Measurements from ENCODE around the gene CPN2.

Gene CPN2

GRCh38 chr3:194312186-194312742, 38.9 kb downstream of the CPN2 start:
- no peak for DNase-seq

DNA sequence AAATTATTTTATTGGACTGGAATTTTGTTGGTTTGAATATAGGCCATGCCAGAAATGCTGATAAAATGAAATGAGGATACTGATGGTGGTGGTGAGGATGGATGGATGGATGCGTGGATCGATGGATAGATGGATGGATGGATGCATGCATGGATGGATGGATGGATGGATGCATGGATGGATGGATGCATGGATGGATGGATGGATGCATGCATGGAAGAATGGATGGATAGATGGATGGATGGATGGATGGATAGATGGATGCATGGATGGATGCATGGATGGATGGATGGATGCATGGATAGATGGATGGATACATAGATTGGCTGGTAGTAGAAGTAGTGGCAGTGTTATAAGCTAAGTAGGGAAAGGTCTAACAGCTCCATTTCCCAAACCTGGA, 40.1 kb downstream of the CPN2 start:
- DNase-seq, result no peak

DNA sequence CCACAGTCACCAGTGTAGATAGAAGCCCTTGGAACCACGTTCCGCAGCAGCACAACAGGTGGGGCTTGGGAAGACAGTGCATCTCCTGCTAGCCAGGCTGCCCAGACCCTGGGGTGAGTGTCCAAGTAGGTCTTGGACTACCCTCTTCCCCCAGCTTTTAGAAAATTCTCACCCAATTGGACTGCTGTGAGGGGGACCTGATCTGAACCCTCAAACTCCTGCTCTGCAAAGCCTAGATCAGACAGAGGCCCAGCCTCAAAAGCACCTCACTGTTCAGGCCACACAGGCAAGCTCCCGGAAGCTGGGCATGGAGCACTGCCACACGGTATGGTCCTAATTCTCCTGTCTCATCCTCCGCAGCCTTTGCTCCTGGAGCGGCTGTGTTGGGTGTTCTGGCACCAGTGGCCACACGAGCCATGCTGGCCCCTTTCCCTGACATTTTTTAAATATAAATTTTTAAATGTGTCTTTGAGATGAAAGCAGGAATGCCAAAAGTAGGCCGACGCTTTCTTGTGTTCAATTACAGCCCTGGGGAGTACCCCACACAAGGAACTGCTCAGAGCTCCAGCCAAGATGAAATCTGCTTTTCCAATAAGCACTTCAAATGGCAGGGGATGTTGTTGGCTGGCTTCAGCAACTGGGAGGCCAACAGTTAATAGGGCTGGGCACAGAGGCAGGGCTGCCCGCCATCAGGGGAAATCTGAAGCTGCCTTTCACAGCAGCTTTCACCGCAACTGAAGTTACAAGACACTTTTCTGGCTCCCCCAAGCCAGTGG, 40.9 kb downstream of the CPN2 start:
- no peak for DNase-seq

DNA sequence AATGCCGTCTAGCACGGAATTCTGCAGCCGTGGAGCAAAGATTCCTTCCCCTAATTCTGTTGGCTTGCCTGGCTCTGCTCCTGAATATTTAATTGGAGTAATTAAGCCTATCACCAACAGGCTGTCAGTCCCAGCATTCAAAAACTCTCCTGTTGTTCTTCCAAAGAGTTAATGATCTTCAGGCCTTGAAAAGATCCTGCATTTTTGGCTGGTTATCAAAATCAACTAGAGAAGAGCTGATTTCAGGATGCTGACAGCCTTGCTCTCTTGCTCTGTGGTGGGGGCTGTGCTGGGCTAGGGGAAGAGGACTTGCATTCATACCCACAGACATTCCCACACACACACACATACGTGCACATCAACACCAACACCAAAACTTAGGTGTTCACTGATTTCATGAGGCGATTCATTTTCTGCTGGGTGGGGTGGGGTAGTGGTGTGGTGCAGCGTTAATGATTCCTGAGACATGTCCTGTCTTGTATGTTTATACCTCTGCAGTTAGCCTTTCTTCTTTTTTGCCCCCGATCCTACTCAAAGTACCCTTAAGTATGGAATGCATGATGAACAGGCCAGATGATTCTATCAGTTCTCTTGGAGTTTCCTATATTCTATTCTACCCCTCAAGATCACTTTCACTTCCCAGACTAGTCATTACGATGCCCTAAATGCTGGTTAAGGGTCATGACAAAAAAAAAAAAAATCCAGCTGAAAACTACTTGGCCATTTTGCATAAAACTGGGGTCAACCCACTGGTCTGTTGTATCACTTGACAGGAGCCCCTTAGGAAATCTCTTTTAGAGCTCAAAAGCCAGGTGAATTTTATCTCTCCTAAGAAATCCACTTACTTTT, 42.3 kb downstream of the CPN2 start:
- DNase-seq, result no peak

DNA sequence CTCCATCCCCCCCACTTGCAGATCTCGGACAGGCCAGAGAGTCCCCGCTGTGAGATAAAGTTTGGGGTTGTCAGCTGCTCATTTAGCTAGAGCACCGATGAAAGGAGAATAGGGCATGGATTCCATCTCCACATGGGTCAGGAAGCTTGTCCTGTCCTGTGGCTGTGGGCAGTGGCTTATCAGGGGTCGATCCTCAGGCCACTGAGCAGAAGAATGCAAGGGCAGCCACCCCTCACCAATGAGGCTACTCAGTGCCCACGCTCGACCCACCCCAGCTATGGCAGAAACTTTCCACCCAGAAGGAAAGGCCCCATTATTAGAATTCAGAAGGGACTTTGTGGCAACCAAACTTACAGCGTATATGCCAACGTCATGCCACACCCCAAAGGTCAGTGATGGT, 43.3 kb downstream of the CPN2 start:
- DNase-seq, result no peak

- no peak for DNase-seq
Measured at GRCh38 chr3:194306771-194307640, 44.1 kb downstream of the CPN2 start.

DNA sequence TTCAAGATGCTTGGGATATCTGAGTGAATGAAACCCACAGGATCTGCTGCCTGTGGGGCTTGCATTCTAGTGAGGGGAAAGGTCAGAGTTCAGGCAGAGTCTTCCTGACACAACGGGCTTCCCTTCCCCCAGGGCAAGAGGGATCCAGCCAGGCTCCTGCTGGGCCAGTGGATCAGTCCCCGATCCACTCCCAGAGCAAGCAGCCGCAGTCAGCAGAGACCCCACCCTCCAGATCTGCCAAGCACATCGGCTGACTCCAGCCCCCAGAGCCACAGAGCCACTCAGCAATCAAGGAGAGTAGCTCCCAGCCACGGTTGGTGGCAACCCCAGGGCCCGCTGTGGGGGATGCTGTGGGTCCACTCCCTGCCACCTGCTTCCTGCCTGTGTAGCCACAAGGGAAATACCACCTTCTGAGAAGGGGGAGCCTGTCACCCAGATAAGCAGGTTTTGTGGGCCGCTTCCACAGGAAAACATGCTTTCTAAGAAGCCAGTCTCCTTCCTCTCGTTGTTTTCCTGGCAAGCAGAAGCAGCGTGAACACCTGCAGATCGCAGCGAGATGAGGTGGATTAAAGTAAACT, 44.9 kb downstream of the CPN2 start:
- DNase-seq, result no peak

DNA sequence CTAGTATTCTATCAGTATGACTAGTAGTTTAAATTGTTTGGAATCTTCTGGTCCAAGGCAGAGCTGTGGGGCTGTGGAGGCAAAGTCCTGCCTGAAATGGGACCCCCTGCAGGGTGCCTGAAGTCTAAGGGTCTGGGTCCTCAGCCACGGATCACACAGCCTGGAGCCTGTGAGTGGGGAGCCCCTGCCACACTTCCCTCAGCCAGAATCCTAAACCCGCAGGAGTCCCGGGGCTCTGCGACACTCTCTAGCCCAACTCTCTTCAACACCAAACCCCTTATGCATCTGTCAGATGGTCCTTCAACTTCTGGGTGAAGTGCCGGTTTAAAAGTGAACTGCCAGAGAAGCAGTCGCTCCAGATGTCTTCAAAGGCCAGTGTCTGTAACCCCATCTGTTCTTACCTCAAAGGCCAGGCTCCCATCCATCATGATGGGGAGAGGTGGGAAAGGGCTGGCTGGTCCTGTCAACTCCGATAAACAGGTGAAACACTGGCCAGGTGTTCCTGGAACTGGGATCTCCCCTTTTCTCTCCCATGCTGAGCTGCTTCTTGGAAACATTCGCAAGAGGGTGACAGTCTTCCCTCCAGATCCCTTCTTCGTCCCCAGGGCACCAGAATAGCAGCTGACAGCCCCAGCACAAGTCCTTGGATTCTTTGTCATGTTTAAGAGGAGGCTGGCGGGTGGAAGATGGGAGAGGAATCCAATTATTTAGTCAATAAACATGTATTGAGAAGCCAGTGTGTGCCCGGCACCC, 45.6 kb downstream of the CPN2 start:
- no peak for DNase-seq

- DNase-seq, result no peak
Measured at GRCh38 chr3:194304186-194304917, 46.8 kb downstream of the CPN2 start.

DNA sequence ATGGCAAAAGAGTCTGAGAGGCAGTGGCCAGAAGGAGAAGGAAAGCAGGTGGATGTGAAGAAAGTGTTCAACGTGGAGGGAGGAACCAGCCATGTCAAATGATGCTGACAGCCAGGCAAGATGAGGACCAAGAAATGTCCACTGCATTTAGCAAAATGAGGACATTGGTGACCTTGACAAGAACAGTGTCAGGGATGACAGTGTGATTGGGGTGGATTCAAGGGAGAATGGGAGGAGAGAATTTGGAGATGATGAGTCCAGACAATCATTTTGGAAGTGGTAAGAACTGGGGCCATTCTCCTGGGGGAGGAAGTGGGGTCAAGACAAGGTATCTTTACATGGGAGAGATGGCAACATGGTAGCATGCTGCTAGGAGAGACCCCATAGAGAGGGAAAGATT, 47.4 kb downstream of the CPN2 start:
- DNase-seq, result no peak

DNA sequence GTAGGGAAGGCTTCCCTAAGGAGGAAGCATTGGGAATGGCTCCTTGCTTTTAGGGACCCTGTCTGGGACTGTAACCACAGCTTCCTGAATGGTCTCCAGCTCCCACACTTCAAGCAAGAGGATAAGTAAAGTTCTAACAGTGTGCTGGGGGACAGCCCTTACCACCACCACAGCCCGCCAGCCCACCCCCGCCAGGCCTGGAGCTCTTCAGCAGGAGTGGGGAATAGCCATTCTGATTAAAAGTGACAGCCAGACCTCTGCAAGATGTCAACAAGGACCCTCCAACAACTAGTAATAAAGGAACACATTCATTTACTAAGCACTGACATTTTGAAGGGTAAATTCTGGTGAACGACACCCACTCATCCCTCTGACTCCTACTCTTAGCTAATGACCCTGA, 49.4 kb downstream of the CPN2 start:
- DNase-seq, result no peak

- no peak for DNase-seq
Measured at GRCh38 chr3:194300936-194301335, 50.2 kb downstream of the CPN2 start.

DNA sequence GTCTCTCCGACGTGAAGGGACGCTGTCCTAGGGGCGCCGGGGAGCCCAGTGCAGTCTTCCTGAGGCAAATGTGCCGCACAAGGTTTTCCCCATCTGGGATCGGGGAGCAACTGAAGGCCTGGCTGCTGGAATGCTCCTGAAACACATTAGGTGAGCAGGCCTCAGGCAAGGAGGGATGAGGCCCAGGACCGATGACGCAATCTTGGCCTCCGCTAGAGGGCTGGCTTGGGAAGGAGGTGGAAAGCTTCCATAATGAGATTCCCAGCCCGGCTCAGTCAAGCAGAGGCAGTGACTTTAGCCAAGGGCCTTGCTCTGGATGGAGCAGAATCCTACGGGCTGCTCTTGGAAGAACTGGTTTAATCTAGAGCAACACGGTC, 50.8 kb downstream of the CPN2 start:
- DNase-seq, result no peak

GRCh38 chr3:194298331-194299227, 52.5 kb downstream of the CPN2 start:
- DNase-seq, result no peak

GRCh38 chr3:194296454-194297263, 54.5 kb downstream of the CPN2 start:
- DNase-seq, result peak; percentile 79

- no peak for DNase-seq
Measured at GRCh38 chr3:194294895-194295214, 56.3 kb downstream of the CPN2 start.

- DNase-seq, result peak; percentile 57
Measured at GRCh38 chr3:194294199-194294894, 56.8 kb downstream of the CPN2 start.

DNA sequence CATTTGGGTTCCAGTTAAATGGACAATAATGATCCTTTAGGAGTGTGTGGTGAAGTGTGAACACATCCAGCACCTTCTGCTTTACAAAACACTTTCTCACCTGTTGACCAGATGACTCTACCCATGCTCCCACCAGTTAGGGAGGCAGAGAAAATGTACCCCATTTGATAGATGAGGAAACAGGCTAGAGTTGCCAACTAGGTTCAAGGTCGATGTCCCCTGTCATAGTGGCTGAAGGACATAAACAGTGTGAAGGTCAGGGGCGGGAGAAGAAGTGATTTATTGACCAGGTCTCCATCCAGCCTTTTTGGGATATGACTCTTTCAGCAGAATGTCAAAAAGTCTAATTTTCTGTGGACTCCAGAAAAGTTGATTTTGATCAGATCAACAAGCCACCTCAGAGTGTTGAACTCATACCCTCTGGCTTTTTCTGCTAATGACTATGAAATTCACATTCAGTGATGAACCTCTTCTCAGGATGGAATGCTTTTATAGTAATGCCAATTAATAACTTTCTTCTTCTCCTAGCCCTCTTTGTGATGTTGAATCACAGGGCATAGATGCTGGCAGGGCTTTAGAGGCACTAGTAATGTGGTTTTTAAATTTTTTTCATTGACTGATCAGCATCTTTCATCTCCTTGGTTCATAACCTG, 57.5 kb downstream of the CPN2 start:
- DNase-seq, result no peak

Data from NCI-H2227 treated with DMSO at 0.1 percent for 48 hours (cell line).